NCI-H2227 (cell line): Measurements from ENCODE around the gene E2F8.
A peak's percentile ranks its signal among the peaks of the same experiment; 100 is the strongest.

Experiments
- DNase-seq: peaks from one replicate; lab custom pipeline; 2025; ENCODE audit not compliant: unreplicated experiment; lab: John Stamatoyannopoulos, UW

Gene E2F8

GRCh38 chr11:19253153-19253745 is 12.5 kb upstream of the E2F8 start:
- DNase-seq = no peak

DNA sequence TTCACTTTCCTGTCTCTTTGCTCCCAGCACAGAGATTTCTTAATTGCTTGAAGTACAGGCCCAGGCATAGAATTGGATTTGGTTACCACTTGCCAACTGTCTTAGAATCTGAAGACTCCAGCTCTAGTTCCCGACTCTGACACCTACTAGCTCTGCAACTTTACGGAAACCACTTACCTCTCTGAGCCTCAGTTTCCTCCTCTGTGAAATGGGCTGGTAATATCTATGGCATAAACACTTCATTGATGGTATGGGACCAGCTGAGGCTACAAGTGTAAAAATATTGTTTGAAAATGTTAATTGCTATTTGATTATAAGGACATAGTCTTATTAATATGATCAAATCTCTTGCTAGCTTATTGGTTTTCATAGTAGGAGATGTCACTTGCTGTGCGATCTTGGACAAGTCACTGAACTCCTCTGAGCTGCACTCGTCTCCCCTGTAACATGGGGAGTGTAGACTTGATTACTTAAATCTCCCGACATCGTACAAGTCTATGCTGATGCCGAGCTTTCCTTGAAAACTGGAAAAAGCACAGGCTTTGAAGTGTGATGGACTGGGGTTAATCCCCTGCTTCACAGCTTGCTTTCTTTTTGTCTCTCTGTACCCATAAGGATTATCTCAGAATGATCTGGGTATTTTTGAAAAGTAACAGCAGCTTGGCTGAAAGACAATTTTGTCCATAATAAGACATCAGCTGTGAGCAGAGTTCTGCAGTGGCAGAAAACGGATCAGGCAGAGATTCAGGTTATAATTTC is 11.8 kb upstream of the E2F8 start:
- no peak for DNase-seq

GRCh38 chr11:19251577-19251976 is 10.8 kb upstream of the E2F8 start:
- no peak for DNase-seq

GRCh38 chr11:19246816-19247215 is 6.1 kb upstream of the E2F8 start:
- DNase-seq = no peak

GRCh38 chr11:19245351-19245750 is 4.6 kb upstream of the E2F8 start:
- no peak for DNase-seq

DNA sequence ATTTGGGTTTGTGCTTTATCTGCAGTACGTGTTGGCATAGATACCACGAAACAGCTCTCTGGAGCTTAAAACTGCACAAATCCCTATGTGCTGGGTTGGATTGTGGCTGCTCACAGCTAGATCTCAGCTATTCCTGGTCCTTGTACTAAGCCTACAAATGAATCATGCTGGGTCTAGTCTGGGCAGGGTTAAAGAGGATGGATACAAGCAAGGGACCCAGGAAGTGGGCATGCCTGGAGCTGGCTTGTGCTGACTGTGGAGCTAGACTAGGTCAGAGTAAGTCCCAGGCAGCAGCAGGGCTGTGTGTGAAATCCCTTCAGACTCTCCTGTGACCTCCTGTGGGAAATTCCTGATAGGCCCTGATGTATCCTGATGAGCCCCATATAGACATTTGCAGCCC is 3.9 kb upstream of the E2F8 start:
- DNase-seq = no peak

DNA sequence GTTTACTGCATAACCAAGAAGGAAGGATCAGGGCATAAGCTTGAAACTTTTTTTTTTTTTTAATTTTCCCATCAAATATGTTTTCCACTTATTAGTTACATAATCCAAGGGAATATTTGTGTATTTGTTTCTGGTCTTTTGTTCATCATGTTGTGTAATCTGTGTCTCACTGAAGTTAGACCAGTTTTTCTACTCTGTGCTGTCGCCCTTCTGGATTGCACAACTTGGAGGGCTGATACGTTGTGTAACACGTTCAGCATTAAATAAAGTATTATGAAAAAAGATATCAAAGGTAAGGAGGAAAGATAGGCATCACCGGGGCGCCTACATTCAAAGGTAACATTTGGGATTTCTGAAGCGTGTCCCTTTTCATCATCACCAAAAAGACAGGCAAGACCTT is 3.3 kb upstream of the E2F8 start:
- no peak for DNase-seq

- DNase-seq = no peak
Observed at GRCh38 chr11:19243613-19244012, 2.9 kb upstream of the E2F8 start.

- no peak for DNase-seq
Observed at GRCh38 chr11:19243143-19243542, 2.4 kb upstream of the E2F8 start.

DNA sequence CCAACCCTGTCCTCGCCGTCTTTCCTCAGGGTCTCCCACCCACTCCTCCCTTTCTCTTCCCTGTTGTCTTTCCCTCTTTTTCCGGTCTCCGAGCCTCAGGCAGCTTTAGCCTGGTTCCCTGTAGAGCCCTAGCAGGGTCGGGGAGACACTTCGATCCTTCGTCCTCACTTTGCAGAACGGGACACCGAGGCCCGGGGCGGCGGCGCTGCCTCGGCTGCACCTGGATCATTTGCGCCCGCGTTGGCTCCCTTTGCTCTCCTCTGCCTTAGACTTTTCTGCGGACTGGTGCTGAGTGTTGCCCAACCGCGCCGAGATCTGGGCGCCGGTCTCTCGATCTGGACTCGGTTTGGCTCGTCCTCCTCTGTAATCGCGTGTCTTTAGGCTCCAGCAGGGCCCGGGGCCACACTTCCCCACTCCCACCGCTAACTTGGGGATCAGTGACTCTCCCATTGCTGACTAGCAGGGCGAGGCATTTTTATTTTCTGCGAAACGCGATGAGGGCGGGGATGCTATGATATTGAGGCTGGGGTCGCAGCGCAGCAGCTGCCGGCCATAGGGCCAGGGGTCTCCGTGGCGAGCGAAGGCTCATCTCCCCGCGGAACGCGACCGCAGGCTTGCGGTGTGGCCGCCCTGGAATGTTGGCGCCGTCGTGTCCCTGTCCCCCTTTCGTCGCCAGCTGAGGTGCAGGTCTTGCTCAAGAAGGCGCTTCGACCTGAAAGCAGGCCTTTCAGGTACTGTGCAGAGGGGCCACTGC is 1.6 kb upstream of the E2F8 start:
- no peak for DNase-seq

- peak; percentile 68 for DNase-seq
Observed at GRCh38 chr11:19241260-19242178, 774 bp upstream of the E2F8 start.

DNA sequence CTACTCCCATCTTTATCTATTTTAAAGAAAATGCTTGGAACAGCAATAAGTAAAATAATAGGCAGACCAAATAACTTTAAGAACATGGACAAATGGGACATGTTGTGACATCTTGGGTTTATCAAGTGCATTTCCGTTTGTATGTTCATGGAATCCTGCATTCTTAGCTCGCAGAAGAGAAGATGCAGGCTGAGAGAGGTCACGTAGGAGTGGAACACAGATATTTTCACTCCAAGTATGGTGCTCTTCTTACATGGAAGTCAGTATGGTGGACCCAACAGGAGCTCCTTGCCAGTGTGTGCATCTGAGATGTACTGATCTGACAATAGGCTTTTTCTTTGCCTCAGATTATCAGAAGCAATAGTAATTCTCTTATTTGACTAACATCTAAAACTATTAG is 1.7 kb downstream of the E2F8 start:
- no peak for DNase-seq

DNA sequence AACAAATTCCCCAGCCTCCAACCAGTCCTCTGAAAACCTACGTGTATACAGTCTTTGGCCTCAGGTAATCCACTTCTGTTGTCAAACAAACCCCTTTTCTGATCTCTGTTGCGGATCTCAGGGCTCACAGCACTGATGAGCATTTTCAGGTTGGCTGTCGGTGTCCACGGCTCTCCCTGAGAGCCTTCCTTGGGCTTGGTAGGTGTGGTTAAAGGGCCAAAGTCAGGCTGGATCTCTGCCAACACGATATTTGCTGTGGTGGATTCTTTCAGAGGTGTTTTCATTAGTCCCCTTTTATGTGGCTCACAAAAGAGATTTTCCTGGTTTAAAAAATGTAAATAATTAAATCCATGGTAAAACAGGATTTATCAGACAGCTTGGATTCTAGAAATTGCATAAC is 2.9 kb downstream of the E2F8 start:
- peak; percentile 76 for DNase-seq

DNA sequence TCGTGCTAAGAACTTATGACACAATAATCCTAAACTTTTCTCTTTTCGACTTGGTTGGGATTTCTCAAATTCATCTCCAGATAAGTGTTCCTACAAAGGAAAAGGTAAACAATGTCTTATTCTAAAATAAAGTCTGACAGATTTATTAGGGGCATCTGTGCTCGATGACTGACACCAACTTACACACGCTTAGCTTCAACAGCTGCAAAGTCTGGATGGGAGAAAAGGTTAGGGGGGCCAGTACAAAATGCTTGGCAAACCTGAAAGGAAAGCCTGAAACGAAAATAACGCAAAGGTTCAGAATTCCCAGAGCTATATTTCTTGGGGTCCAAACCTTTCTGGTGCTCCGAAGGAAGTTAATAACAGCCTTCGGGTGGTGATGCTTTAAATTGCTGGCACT is 3.4 kb downstream of the E2F8 start:
- no peak for DNase-seq

- DNase-seq = no peak
Observed at GRCh38 chr11:19234231-19234817, 6.4 kb downstream of the E2F8 start.

- no peak for DNase-seq
Observed at GRCh38 chr11:19232910-19233503, 7.7 kb downstream of the E2F8 start.

DNA sequence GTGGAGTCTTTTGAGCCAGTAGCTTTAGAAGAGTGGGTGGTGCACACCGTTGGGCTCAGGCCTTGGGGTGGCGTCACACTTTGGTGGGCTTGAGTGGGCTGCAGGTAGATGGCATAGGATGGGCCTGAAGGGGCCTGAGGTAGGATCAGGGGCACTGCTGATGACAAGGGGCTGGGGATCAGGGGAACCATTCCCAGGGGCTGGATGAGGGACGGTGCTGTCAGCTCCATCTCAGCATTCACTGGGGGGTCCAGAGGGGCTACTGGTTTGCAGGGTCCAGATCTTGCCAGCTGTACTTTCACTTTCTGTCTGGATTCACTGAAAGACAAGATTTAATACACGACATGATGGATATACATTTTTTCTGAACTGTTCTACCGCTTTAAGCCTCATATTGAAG is 11.1 kb downstream of the E2F8 start:
- no peak for DNase-seq

DNA sequence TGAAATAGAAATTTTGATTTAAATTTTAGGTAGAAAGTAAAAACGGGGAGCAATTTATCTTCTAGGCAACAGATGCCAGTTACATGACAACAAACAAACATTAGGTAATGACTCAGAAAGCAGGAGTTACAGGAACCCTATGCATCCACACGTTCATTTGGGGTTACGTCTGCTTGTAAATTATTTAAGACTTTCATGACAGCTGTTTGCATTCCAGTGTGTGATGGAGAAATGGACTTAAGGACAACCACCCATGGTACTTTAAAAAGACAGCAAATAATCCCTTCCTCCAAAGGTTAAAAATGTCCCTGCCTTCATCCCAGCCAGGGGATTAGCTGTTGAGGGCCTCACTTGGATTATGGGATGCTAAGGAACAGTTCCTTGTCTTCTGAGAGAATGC is 11.8 kb downstream of the E2F8 start:
- DNase-seq = no peak

DNA sequence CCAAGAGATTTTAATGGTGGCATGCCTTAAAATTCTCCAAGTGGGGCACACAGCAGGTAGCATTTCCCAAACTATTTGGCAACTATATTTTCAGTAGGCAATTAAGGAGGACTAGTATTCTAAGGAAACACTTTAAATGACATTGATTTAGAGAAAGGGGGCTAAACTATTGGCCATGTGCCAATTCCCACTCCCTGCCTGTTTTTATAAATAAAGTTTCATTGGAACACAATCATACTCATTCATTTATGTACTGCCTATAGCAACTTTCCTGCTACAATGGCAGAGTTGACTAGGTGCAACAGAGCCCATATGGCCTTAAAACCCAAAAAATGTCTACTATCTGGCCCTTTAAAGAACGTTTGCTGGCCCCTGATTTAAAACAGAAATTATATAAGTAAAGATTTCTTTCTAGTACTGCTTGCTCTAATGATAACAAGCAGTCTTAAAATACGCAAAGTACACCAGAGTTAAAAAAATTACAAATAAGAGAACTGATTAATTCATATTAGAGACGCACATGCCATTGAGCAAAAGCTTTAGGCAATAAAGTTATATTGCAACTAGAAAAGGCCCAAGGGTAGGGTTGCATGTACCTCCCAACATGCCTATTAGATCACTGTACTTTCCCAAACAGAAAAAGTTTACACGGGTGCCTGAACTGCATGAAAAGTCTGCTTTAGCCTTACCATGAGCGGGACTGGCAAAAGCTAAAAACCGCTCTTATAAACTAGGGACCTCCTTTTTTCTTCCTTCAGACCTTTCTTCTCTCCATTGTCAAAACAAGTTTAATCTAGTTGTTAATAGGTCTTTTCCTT is 14.2 kb downstream of the E2F8 start:
- no peak for DNase-seq

- no peak for DNase-seq
Observed at GRCh38 chr11:19225581-19225980, 15.2 kb downstream of the E2F8 start.
